H1 (cell line): ENCODE measurements around the gene FANCL. TPM values are rescaled to one million over a fixed set of nuclear protein-coding genes. Genes with fewer than 3 reads are reported as not detected.

Experiments
- CTCF ChIA-PET: fragments of 300-600 bp; sonication (Branson Sonifier 250); formaldehyde crosslinking; loops from one replicate; lab custom pipeline; 2021; ENCODE audit not compliant: partially characterized antibody; lab: Charles Lee
- POLR2A ChIA-PET: fragments of 300-600 bp; sonication (Branson Sonifier 250); formaldehyde crosslinking; loops from one replicate; lab custom pipeline; 2021; ENCODE audit warnings: inconsistent platforms; ENCODE audit not compliant: partially characterized antibody; lab: Charles Lee
- DNase-seq, 2 experiments: peaks; one replicate each; pipeline versions ENCODE4 v3.0.0 to v3.0.0-alpha.2; 2010 to 2022; ENCODE audit warnings: low spot score in 2 of 2, low read depth in 1 of 2, mixed read lengths in 1 of 2
- FAIRE-seq: peaks from 2 replicates; lab custom pipeline; 2011; peaks lifted over from hg19 to GRCh38; lab: Jason Lieb, UNC
- H2AFZ ChIP-seq: 2 replicates; pipeline ENCODE4 v1.8.1; 2012; ENCODE audit warnings: low read length, inconsistent platforms
- H2AK5ac ChIP-seq: 2 replicates; pipeline ENCODE4 v1.6.1; 2013; ENCODE audit warnings: low read depth, low read length
- H2BK120ac ChIP-seq: replicated peaks from 2 replicates; pipeline ENCODE3; 2013; ENCODE audit warnings: low read depth, low read length, inconsistent platforms
- H2BK12ac ChIP-seq: 2 replicates; pipeline ENCODE4 v1.6.1; 2013; ENCODE audit warnings: low read depth, low read length
- H2BK15ac ChIP-seq: 2 replicates; pipeline ENCODE4 v1.6.1; 2013; ENCODE audit warnings: low read length
- H2BK20ac ChIP-seq: 2 replicates; pipeline ENCODE4 v1.6.1; 2013; ENCODE audit warnings: low read length
- H2BK5ac ChIP-seq: 2 replicates; pipeline ENCODE4 v1.6.1; 2013; ENCODE audit warnings: low read depth, low read length
- H3K14ac ChIP-seq: 2 replicates; pipeline ENCODE4 v1.6.1; 2013; ENCODE audit warnings: inconsistent platforms; ENCODE audit not compliant: insufficient read length
- H3K18ac ChIP-seq: 2 replicates; pipeline ENCODE4 v1.6.1; 2013; ENCODE audit warnings: low read length; ENCODE audit errors: extremely low read depth
- H3K23ac ChIP-seq: 2 replicates; pipeline ENCODE4 v1.6.1; 2013; ENCODE audit warnings: inconsistent platforms; ENCODE audit not compliant: insufficient read length
- H3K23me2 ChIP-seq: 2 replicates; pipeline ENCODE4 v1.6.1; 2013; ENCODE audit warnings: low read depth, low read length
- H3K27ac ChIP-seq: 2 replicates; pipeline ENCODE4 v1.6.1; 2011; ENCODE audit warnings: low read depth, low read length, inconsistent platforms
- H3K27me3 ChIP-seq, 4 experiments: replicated peaks in 1 of 4; 1 replicate in 1 of 4; 2 replicates in 3 of 4; pipeline versions ENCODE4 v1.6.1 to v1.8.1; 2011 to 2013; ENCODE audit warnings: low read length in 3 of 4, mild to moderate bottlenecking in 3 of 4, inconsistent platforms in 2 of 4, mixed read lengths in 2 of 4, moderate library complexity in 1 of 4; ENCODE audit not compliant: control insufficient read depth in 3 of 4, insufficient read depth in 3 of 4; ENCODE audit errors: extremely low read depth in 1 of 4
- H3K36me3 ChIP-seq, 4 experiments: 2 replicates each; pipeline versions ENCODE4 v1.6.1 to v1.8.1; 2011 to 2013; ENCODE audit warnings: mild to moderate bottlenecking in 4 of 4, low read length in 3 of 4, moderate library complexity in 2 of 4, control low read depth in 1 of 4, inconsistent platforms in 1 of 4; ENCODE audit not compliant: insufficient read depth in 4 of 4, control insufficient read depth in 2 of 4
- H3K4ac ChIP-seq: replicated peaks from 2 replicates; pipeline ENCODE3; 2013; ENCODE audit warnings: low read length, low read depth, mixed read lengths, inconsistent platforms; ENCODE audit not compliant: insufficient read length
- H3K4me1 ChIP-seq, 4 experiments: replicated peaks in 1 of 4; 1 replicate in 1 of 4; 2 replicates in 3 of 4; pipeline versions ENCODE4 v1.6.1 to v1.8.1; 2011 to 2013; ENCODE audit warnings: low read length in 3 of 4, inconsistent platforms in 2 of 4, mixed read lengths in 1 of 4; ENCODE audit not compliant: insufficient read depth in 4 of 4, control insufficient read depth in 3 of 4
- H3K4me2 ChIP-seq, 2 experiments: 2 replicates each; pipeline versions ENCODE4 v1.6.1 to v1.8.1; 2011 to 2013; ENCODE audit warnings: low read depth in 2 of 2, low read length in 2 of 2, control low read depth in 1 of 2, inconsistent platforms in 1 of 2, mild to moderate bottlenecking in 1 of 2; ENCODE audit not compliant: insufficient read depth in 1 of 2
- H3K4me3 ChIP-seq, 4 experiments: fragments of 200-600, 300-600 bp in 1 of 4; sonication (generic), shearing (Covaris generic), sonication (Bioruptor Twin) in 1 of 4; 2 replicates each; pipeline versions ENCODE4 v1.5.1 to v1.8.1; 2011 to 2016; ENCODE audit warnings: low read length in 4 of 4, low read depth in 3 of 4, control low read depth in 2 of 4, inconsistent platforms in 2 of 4, mild to moderate bottlenecking in 2 of 4, mixed read lengths in 1 of 4, moderate library complexity in 1 of 4; ENCODE audit not compliant: insufficient read depth in 2 of 4; ENCODE audit errors: extremely low read depth in 1 of 4
- H3K56ac ChIP-seq: replicated peaks from 2 replicates; pipeline ENCODE3; 2013; ENCODE audit warnings: low read depth, mild to moderate bottlenecking, mixed read lengths, low read length, inconsistent platforms; ENCODE audit not compliant: insufficient read length
- H3K79me1 ChIP-seq: 2 replicates; pipeline ENCODE4 v1.6.1; 2013; ENCODE audit warnings: low read depth, low read length, control low read depth
- H3K79me2 ChIP-seq, 2 experiments: 2 replicates each; pipeline versions ENCODE4 v1.6.1 to v1.8.1; 2012 to 2013; ENCODE audit warnings: low read length in 2 of 2, mild to moderate bottlenecking in 2 of 2, inconsistent platforms in 1 of 2; ENCODE audit not compliant: insufficient read depth in 2 of 2, control insufficient read depth in 1 of 2
- H3K9ac ChIP-seq, 4 experiments: replicated peaks in 1 of 4; 1 replicate in 1 of 4; 2 replicates in 3 of 4; pipeline versions ENCODE4 v1.6.1 to v1.8.1; 2011 to 2013; ENCODE audit warnings: low read depth in 3 of 4, low read length in 3 of 4, control low read depth in 2 of 4, mild to moderate bottlenecking in 2 of 4, moderate library complexity in 2 of 4, inconsistent platforms in 1 of 4; ENCODE audit errors: extremely low read depth in 1 of 4
- H3K9me3 ChIP-seq, 2 experiments: 2 replicates each; pipeline versions ENCODE4 v1.6.1 to v1.8.1; 2012 to 2013; ENCODE audit warnings: mild to moderate bottlenecking in 2 of 2, moderate library complexity in 2 of 2, control low read depth in 1 of 2, inconsistent platforms in 1 of 2, low read depth in 1 of 2, low read length in 1 of 2, mixed read lengths in 1 of 2; ENCODE audit not compliant: insufficient read depth in 2 of 2
- H4K20me1 ChIP-seq, 2 experiments: replicated peaks in 1 of 2; 2 replicates each; pipeline versions ENCODE3 to v1.8.1; 2011 to 2013; ENCODE audit warnings: inconsistent platforms in 2 of 2, low read length in 2 of 2, mild to moderate bottlenecking in 1 of 2; ENCODE audit not compliant: insufficient read depth in 2 of 2, control insufficient read depth in 1 of 2
- H4K5ac ChIP-seq: 2 replicates; pipeline ENCODE4 v1.6.1; 2013; ENCODE audit warnings: low read length, low read depth, mixed read lengths, inconsistent platforms; ENCODE audit not compliant: insufficient read length
- H4K8ac ChIP-seq: 2 replicates; pipeline ENCODE4 v1.8.0; 2013; ENCODE audit warnings: mild to moderate bottlenecking, moderate library complexity, low read length, inconsistent platforms; ENCODE audit not compliant: insufficient read depth; ENCODE audit errors: extremely low read depth
- H4K91ac ChIP-seq: replicated peaks from 2 replicates; pipeline ENCODE3; 2013; ENCODE audit warnings: low read length, mixed read lengths, inconsistent platforms; ENCODE audit not compliant: insufficient read length
- BRCA1 ChIP-seq: IDR thresholded peaks from 2 replicates; pipeline ENCODE4 v1.6.1; 2012; ENCODE audit warnings: low read depth, low read length, improper control_type of control experiment
- CHD1 ChIP-seq: IDR thresholded peaks from 2 replicates; pipeline ENCODE4 v1.6.1; 2012; ENCODE audit warnings: low read depth, low read length, improper control_type of control experiment
- GABPA ChIP-seq: IDR thresholded peaks from 2 replicates; pipeline ENCODE4 v1.6.1; 2011; ENCODE audit warnings: mild to moderate bottlenecking, low read length, moderate library complexity, borderline replicate concordance; ENCODE audit not compliant: insufficient read depth
- MAFK ChIP-seq: IDR thresholded peaks from 2 replicates; pipeline ENCODE4 v1.6.1; 2012; ENCODE audit warnings: low read depth, mild to moderate bottlenecking, improper control_type of control experiment, low read length
- NRF1 ChIP-seq: IDR thresholded peaks from 2 replicates; pipeline ENCODE4 v1.6.1; 2011; ENCODE audit warnings: mild to moderate bottlenecking, low read depth, low read length, improper control_type of control experiment
- POLR2A ChIP-seq, 2 experiments: IDR thresholded peaks; 1 replicate in 1 of 2; 2 replicates in 1 of 2; pipeline ENCODE4 v1.6.1; 2011; ENCODE audit warnings: low read depth in 2 of 2, low read length in 2 of 2, mild to moderate bottlenecking in 2 of 2; ENCODE audit errors: control extremely low read depth in 1 of 2
- RAD21 ChIP-seq, 2 experiments: IDR thresholded peaks in 1 of 2; conservative IDR thresholded peaks in 1 of 2; 2 replicates each; pipeline ENCODE4 v1.6.1; 2011; ENCODE audit warnings: low read depth in 2 of 2, low read length in 2 of 2, improper control_type of control experiment in 1 of 2, inconsistent platforms in 1 of 2, mild to moderate bottlenecking in 1 of 2, moderate library complexity in 1 of 2
- SP4 ChIP-seq: IDR thresholded peaks from 2 replicates; pipeline ENCODE4 v1.6.1; 2012; ENCODE audit warnings: low read length, inconsistent platforms
- TAF7 ChIP-seq: optimal IDR thresholded peaks from 2 replicates; pipeline ENCODE3; 2011; ENCODE audit warnings: low read depth, mild to moderate bottlenecking, inconsistent platforms, low read length, moderate library complexity, borderline replicate concordance
- TCF12 ChIP-seq: IDR thresholded peaks from 2 replicates; pipeline ENCODE4 v1.6.1; 2011; ENCODE audit warnings: low read depth, mild to moderate bottlenecking, low read length
- YY1 ChIP-seq: IDR thresholded peaks from 2 replicates; pipeline ENCODE4 v1.6.1; 2011; ENCODE audit warnings: low read depth, mild to moderate bottlenecking, low read length
- WGBS, 2 experiments: shearing (Covaris generic) in 1 of 2; methylation state at CpG; one replicate each; pipeline versions ENCODE4 v1.1.6 to v1.1.7; 2013 to 2015; ENCODE audit warnings: low lambda C conversion rate in 2 of 2, mixed read lengths in 2 of 2, inconsistent platforms in 1 of 2, low coverage in 1 of 2, missing lambda C conversion rate in 1 of 2; ENCODE audit not compliant: insufficient replicate concordance in 2 of 2, insufficient coverage in 1 of 2, insufficient read length in 1 of 2; ENCODE audit errors: extremely low coverage in 1 of 2, missing lambda C conversion rate in 1 of 2; 5-methylcytosine and 5-hydroxymethylcytosine counted together
- polyA plus RNA-seq, 7 experiments: library from polyadenylated mRNA; depleted of rRNA in 3 of 7; stranded (reverse) in 5 of 7; unstranded in 2 of 7; fragments of >200 nt in 5 of 7; fragments of 200-250 nt in 2 of 7; gene quantifications; 1 replicate in 5 of 7; 2 replicates in 1 of 7; 4 replicates in 1 of 7; pipeline versions ENCODE4 v1.2.1 to v1.2.3, GENCODE V29; 2011 to 2013; ENCODE audit warnings: missing spikeins in 2 of 7, mixed read lengths in 2 of 7
- total RNA-seq: library from RNA; stranded (reverse); fragmentation: NEBNext Ultra II Directional; extraction: Animal tissue kit (Norgen Biotek cat#: 25700); gene quantifications from 2 replicates; pipeline ENCODE4 v1.2.1, GENCODE V29; 2021
- TF ChIP-seq, protein P1 (sequence below): IDR thresholded peaks from 2 replicates; pipeline ENCODE4 v1.6.1; 2011; ENCODE audit warnings: low read length, improper control_type of control experiment

FANCL gene
- total and polyA plus RNA-seq, 2 of the 8 experiments (the other 6 are each of a cell fraction or from before 2014, with no cell fraction given): 38.7 to 55.9 TPM

DNA sequence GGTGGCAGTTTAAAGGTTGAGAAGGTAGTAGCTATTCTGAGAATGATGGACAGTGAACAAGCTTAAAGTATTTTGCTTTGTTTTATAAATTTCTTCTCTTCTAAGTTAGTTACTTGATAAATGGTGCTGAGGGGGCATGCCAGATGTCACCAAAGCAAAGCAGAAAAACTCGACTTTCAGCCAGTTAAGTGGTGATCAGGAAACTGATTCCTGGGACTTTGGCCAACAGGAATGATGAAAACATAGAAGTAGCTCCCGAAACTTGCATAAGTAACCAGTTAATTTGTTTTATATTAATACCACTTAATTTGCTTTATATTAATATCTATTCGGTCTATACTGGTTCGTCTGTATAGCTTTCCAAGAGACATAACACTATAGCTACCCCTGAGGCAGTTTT, 82.6 kb downstream of the FANCL start:
- H2AFZ ChIP-seq: no peak overlapping the region
- no peaks in the 10 kb centered on the region; the same call in 1 of the 2 replicates for H3K79me1 ChIP-seq
- no peak for TF ChIP-seq NRF1
- TF ChIP-seq GABPA: no peak
- TF ChIP-seq BRCA1: no peak
- no peak for TF ChIP-seq POLR2A (IDR thresholded peaks at IDR 0.05; ENCODE audit: control extremely low read depth in 1 of 2, low read depth in 2 of 2, low read length in 2 of 2)
- TF ChIP-seq SP4: no peak
- no peak for TF ChIP-seq MAFK
- no peak for TF ChIP-seq CHD1
- no peak for TF ChIP-seq TAF7
- TF ChIP-seq RAD21 (IDR thresholded peaks at IDR 0.05 in 1 of 2, conservative IDR thresholded peaks at IDR 0.05 in 1 of 2; ENCODE audit: low read depth in 2 of 2, low read length in 2 of 2): no peak
- TF ChIP-seq TCF12: no peak
- TF ChIP-seq, protein P1, sequence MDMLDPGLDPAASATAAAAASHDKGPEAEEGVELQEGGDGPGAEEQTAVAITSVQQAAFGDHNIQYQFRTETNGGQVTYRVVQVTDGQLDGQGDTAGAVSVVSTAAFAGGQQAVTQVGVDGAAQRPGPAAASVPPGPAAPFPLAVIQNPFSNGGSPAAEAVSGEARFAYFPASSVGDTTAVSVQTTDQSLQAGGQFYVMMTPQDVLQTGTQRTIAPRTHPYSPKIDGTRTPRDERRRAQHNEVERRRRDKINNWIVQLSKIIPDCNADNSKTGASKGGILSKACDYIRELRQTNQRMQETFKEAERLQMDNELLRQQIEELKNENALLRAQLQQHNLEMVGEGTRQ: no peak
- no peak for TF ChIP-seq YY1
- no peaks in the 10 kb centered on the region for H3K9me3 ChIP-seq
- peaks cover 0 to 3% of the 10 kb centered on the region in 2 experiments for H4K20me1 ChIP-seq
- H3K14ac ChIP-seq: no peak overlapping the region
- no peak overlapping the region for H3K27ac ChIP-seq
- no peaks in the 10 kb centered on the region for H3K23me2 ChIP-seq
- H3K18ac ChIP-seq: no peak overlapping the region
- H3K4ac ChIP-seq: no peak overlapping the region
- no peak overlapping the region for H3K4me2 ChIP-seq
- H2BK12ac ChIP-seq: no peak overlapping the region
- FAIRE-seq (no peak), DNase-seq (no peak)
- no peak overlapping the region for H2BK20ac ChIP-seq
- no peak overlapping the region for H4K91ac ChIP-seq
- H2AK5ac ChIP-seq: no peak overlapping the region
- H3K56ac ChIP-seq: no peak overlapping the region
- H3K23ac ChIP-seq: no peak overlapping the region
- peaks cover 2 to 49% (median 21%) of the 10 kb centered on the region in 4 experiments; a peak in 7 of 8 replicates for H3K36me3 ChIP-seq
- H2BK5ac ChIP-seq: no peak overlapping the region
- no peaks in the 10 kb centered on the region for H3K4me1 ChIP-seq
- POLR2A ChIA-PET: no interaction called here
- WGBS, 2 experiments: 90% methylated on average over 4 of the region's 4 CpGs; no CpG with 5 or more reads in 1 of the 2 experiments
- no peak overlapping the region for H2BK15ac ChIP-seq
- CTCF ChIA-PET: interaction anchor here (0.6 to 2.0 kb wide), 4 partner anchors 12 to 438 kb away, joined by 3 to 5 read pairs (median 4); no protein-coding TSS in a partner anchor
- no peak overlapping the region for H3K9ac ChIP-seq
- no peak overlapping the region for H4K8ac ChIP-seq
- H2BK120ac ChIP-seq: no peak overlapping the region
- H4K5ac ChIP-seq: no peak overlapping the region
- H3K27me3 ChIP-seq: no peaks in the 10 kb centered on the region
- no peak overlapping the region for H3K4me3 ChIP-seq
- no peaks in the 10 kb centered on the region for H3K79me2 ChIP-seq
